ENCODE data around the gene TEAD1. TPM values are rescaled to one million over a fixed set of nuclear protein-coding genes. Genes with fewer than 3 reads are reported as not detected.

The TEAD1 gene
- total RNA-seq, 4 donors from 2014 or later: 45.7 to 88.7 (median 71.4) TPM

- DNase-seq (ENCODE audit: low spot score in 2 of 2): no peak
- no peak overlapping the region for H3K4me3 ChIP-seq (ENCODE audit: low read depth, poor library complexity, severe bottlenecking)
- WGBS, 2 donors: 79 to 88% methylated on average over 10 of the region's 10 CpGs
- TF ChIP-seq CTCF (IDR thresholded peaks at IDR 0.05): no peak
- no peak for TF ChIP-seq POLR2A (IDR thresholded peaks at IDR 0.05)
- intact Hi-C loops (cut with DNase I; ENCODE audit: low total_unique reads): no loop called here
Observed at GRCh38 chr11:12744826-12745502, 70.7 kb downstream of the TEAD1 start.

GRCh38 chr11:12745787-12746186 lies 71.6 kb downstream of the TEAD1 start:
- intact Hi-C loops (cut with DNase I; ENCODE audit: low total_unique reads): no loop called here
- 74 to 89% methylated on average over 3 of the region's 3 CpGs for WGBS, 2 donors
- H3K4me3 ChIP-seq (ENCODE audit: low read depth, poor library complexity, severe bottlenecking): no peak overlapping the region
- no peak for DNase-seq (ENCODE audit: low spot score in 2 of 2)
- TF ChIP-seq CTCF (IDR thresholded peaks at IDR 0.05) (no peak), POLR2A (IDR thresholded peaks at IDR 0.05) (no peak)

GRCh38 chr11:12746593-12747097 lies 72.4 kb downstream of the TEAD1 start:
- DNase-seq (ENCODE audit: low spot score in 2 of 2): no peak
- H3K4me3 ChIP-seq (ENCODE audit: low read depth, poor library complexity, severe bottlenecking): no peak overlapping the region
- no peak for TF ChIP-seq CTCF (IDR thresholded peaks at IDR 0.05)
- TF ChIP-seq POLR2A (IDR thresholded peaks at IDR 0.05): no peak
- WGBS, 2 donors: 64 to 82% methylated on average over 6 of the region's 6 CpGs
- intact Hi-C loops (cut with DNase I; ENCODE audit: low total_unique reads): no loop called here

GRCh38 chr11:12748561-12748960 lies 74.3 kb downstream of the TEAD1 start:
- TF ChIP-seq POLR2A (IDR thresholded peaks at IDR 0.05): no peak
- TF ChIP-seq CTCF (IDR thresholded peaks at IDR 0.05): no peak
- 87 to 91% methylated on average over 7 of the region's 7 CpGs for WGBS, 2 donors
- intact Hi-C loops (cut with DNase I; ENCODE audit: low total_unique reads): no loop called here
- H3K4me3 ChIP-seq (ENCODE audit: low read depth, poor library complexity, severe bottlenecking): no peak overlapping the region
- DNase-seq (ENCODE audit: low spot score in 2 of 2): no peak

GRCh38 chr11:12749442-12749841 lies 75.2 kb downstream of the TEAD1 start:
- DNase-seq (ENCODE audit: low spot score in 2 of 2): no peak
- 86 to 89% methylated on average over 6 of the region's 6 CpGs for WGBS, 2 donors
- TF ChIP-seq CTCF (IDR thresholded peaks at IDR 0.05) (no peak), POLR2A (IDR thresholded peaks at IDR 0.05) (no peak)
- no peak overlapping the region for H3K4me3 ChIP-seq (ENCODE audit: low read depth, poor library complexity, severe bottlenecking)
- intact Hi-C loops (cut with DNase I; ENCODE audit: low total_unique reads): no loop called here

GRCh38 chr11:12750181-12750580 lies 76.0 kb downstream of the TEAD1 start:
- TF ChIP-seq POLR2A (IDR thresholded peaks at IDR 0.05) (no peak), CTCF (IDR thresholded peaks at IDR 0.05) (no peak)
- WGBS, 2 donors: 88 to 93% methylated on average over 5 of the region's 5 CpGs
- no peak overlapping the region for H3K4me3 ChIP-seq (ENCODE audit: low read depth, poor library complexity, severe bottlenecking)
- intact Hi-C loops (cut with DNase I; ENCODE audit: low total_unique reads): no loop called here
- no peak for DNase-seq (ENCODE audit: low spot score in 2 of 2)
